ENCODE data around the gene HAUS6.
"Not testable (repeated sequence)": the region's sequence is repeated elsewhere in the genome, so short reads cannot be mapped to it uniquely, and the experiment has no call there.

Gene HAUS6

GRCh38 chr9:19033015-19033414 lies 69.7 kb downstream of the HAUS6 start, which contains the start of gene SAXO1:
Gene SAXO1 (minus strand): TSS chr9:19033209. CDS start chr9:19032908, 301 bp downstream.
- DNase-seq (ENCODE audit: low read depth), result no peak

- DNase-seq (ENCODE audit: low read depth), result no peak
Measured at GRCh38 chr9:19032406-19032805, 70.3 kb downstream of the HAUS6 start.

GRCh38 chr9:19030899-19031298 lies 71.8 kb downstream of the HAUS6 start:
- DNase-seq (ENCODE audit: low read depth), result no peak

GRCh38 chr9:19028835-19029451 lies 73.8 kb downstream of the HAUS6 start:
- no peak for DNase-seq (ENCODE audit: low read depth)

DNA sequence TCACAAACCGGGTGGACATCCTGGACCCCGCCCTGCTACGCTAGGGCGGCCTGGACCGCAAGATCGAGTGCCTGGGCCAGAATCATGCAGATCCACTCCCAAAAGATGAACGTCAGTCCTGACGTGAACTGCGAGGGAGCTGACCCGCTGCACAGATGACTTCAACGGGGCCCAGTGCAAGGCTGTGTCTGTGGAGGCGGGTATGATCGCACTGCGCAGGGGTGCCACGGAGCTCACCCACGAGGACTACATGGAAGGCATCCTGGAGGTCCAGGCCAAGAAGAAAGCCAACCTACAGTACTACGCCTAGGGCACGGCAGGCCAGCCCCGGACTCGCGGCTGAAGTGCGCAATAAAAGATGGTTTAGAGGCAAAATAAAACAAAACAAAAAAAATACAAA lies 74.9 kb downstream of the HAUS6 start:
- no peak for DNase-seq (ENCODE audit: low read depth)

DNA sequence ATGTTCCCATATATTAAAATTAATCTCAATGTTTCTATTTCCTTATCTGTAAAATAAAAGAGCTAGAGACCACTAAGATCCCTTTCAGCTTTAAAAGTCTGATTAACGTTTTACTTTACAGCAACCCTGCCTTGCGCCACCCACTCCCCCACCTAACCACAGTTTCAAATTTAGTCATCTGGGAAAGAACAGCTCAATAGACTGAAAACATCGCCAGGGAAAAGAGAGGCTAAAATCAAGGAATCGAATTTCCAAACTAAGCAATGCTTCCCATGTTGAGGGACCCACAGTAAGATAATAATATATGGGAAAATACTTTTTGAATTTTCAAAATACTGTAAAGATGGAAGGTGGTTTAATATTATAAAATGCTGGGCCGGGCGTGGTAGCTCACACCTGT lies 76.3 kb downstream of the HAUS6 start:
- no peak for DNase-seq (ENCODE audit: low read depth)

GRCh38 chr9:19023078-19023477 lies 79.6 kb downstream of the HAUS6 start:
- DNase-seq (ENCODE audit: low read depth), result no peak

DNA sequence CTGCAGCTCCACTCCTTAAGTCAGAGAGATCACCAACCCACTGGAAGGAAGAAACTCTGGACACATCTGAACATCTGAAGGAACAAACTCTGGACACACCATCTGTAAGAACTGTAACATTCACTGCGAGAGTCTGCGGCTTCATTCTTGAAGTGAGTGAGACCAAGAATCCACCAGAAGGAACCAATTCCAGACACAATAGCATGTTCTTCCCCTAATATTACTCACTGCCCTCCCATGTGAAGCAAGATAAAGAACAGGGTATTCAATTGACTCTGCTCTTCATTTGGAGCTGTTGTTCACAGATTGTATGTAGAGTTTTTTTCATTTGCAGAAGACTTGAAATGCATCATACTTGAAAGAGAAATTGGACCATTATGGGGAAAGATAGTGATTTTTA lies 80.5 kb downstream of the HAUS6 start:
- DNase-seq (ENCODE audit: low read depth), result no peak

DNA sequence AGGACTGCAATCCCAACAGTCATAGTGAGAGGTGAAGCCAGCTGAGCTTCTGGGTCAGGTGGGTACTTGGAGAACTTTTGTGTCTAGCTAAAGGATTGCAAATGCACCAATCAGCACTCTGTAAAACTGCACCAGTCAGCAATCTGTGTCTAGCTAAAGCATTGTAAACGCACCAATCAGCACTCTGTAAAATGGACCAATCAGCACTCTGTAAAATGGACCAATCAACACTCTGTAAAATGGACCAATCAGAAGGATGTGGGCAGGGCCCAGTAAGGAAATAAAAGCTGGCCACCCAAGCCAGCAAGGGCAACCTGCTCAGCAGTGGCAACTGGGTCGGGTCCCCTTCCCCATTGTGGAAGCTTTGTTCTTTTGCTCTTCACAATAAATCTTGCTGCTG lies 81.1 kb downstream of the HAUS6 start:
- not testable (repeated sequence) for DNase-seq (ENCODE audit: low read depth)

DNA sequence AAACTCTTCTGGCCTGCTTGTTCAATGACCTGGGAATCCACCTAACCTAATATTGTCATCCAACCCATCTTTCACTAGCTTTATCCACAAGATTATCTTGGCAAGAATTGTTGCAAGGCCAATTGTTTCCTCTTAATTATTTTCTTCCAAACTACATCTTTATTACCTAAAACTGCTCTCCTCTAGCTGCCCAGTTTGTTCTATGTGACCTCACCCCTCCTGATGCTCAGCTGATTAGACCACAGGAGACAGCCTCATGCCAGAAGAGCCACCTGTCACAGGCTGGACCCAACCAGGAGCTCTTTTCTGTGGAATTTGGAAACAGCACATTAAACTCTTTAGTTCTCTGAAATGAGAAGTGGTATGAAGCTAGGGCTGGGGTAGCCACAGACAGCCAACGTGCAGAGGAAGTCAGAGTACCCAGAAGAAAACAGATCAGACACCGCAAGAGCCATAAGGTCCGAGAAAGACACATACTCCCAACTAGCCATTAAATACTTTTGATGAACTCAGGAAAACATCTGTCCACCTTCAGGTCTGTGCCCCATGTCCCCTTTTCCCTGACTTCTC lies 81.7 kb downstream of the HAUS6 start:
- DNase-seq (ENCODE audit: low read depth), result no peak

- DNase-seq (ENCODE audit: low read depth), result no peak
Measured at GRCh38 chr9:19018201-19018600, 84.5 kb downstream of the HAUS6 start.

DNA sequence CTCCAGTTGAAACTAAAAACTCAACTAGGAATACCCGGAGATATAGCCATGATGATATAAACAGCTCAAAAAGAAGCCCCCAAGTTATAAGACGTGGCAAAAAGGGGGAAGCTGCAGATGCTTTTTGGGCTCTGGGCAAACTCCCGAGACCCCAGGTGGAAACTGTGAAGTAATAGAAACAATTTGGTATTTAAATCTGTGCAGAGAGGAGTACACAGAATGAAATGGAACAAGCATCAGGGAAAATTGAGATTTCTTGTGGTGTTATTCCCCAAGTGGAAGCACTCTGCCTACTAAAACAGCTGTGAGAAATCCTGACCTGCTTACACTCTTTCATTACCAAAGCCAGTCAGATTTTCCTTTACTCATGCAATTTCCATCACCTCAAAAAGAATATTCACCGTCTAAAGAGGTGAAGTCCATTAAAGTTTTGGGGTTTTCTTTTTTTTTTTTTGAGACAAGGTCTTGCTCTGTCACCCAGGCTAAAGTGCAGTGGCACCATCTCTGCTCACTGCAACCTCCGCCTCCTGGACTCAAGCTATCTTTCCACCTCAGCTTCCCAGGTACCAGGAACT lies 93.2 kb downstream of the HAUS6 start:
- DNase-seq (ENCODE audit: low read depth), result no peak

All from stimulated activated CD4-positive, alpha-beta T cell treated with anti-CD3 and anti-CD28 coated beads, Interleukin-2, amount 100 ng/mL, for 4 hours (primary cell).